ENCODE measurements around the gene EYS. TPM values are rescaled to one million over a fixed set of nuclear protein-coding genes. Genes with fewer than 3 reads are reported as not detected.

The EYS gene
- total RNA-seq, 1 donor from 2014 or later, result not detected

GRCh38 chr6:64729522-64729921 lies 977.5 kb downstream of the EYS start:
- Mint-ChIP-seq H3K9me3 (peaks cover 9% of the 10 kb centered on the region), H3K36me3 (ENCODE audit: low read depth) (no peaks in the 10 kb centered on the region), H3K4me1 (no peaks in the 10 kb centered on the region), H3K4me3 (no peak overlapping the region), H3K27ac (no peak overlapping the region), H3K27me3 (no peaks in the 10 kb centered on the region)
- DNase-seq, result no peak
- intact Hi-C loops (cut with micrococcal nuclease), result no loop called here

GRCh38 chr6:64727075-64727474 lies 980.0 kb downstream of the EYS start:
- H3K9me3 Mint-ChIP-seq, result peaks cover 9% of the 10 kb centered on the region

GRCh38 chr6:64724091-64724490 lies 982.9 kb downstream of the EYS start:
- no peaks in the 10 kb centered on the region for H3K4me1 Mint-ChIP-seq
- H3K4me3 Mint-ChIP-seq, result no peak overlapping the region
- H3K36me3 Mint-ChIP-seq (ENCODE audit: low read depth), result no peaks in the 10 kb centered on the region
- no peaks in the 10 kb centered on the region for H3K9me3 Mint-ChIP-seq
- intact Hi-C loops (cut with micrococcal nuclease), result no loop called here
- H3K27ac Mint-ChIP-seq, result no peak overlapping the region
- no peak for DNase-seq
- H3K27me3 Mint-ChIP-seq, result no peaks in the 10 kb centered on the region

More at GRCh38 chr6:64727075-64727474, 980.0 kb downstream of the EYS start:
- intact Hi-C loops (cut with micrococcal nuclease), result no loop called here
- H3K27ac Mint-ChIP-seq, result no peak overlapping the region
- H3K4me1 Mint-ChIP-seq, result no peaks in the 10 kb centered on the region
- H3K4me3 Mint-ChIP-seq, result no peak overlapping the region
- no peaks in the 10 kb centered on the region for H3K27me3 Mint-ChIP-seq
- no peaks in the 10 kb centered on the region for H3K36me3 Mint-ChIP-seq (ENCODE audit: low read depth)
- no peak for DNase-seq

- DNase-seq, result no peak
- intact Hi-C loops (cut with micrococcal nuclease), result no loop called here
- H3K4me1 Mint-ChIP-seq, result no peaks in the 10 kb centered on the region
- no peak overlapping the region for H3K4me3 Mint-ChIP-seq
- H3K9me3 Mint-ChIP-seq, result no peaks in the 10 kb centered on the region
- H3K27ac Mint-ChIP-seq, result no peak overlapping the region
- no peaks in the 10 kb centered on the region for H3K36me3 Mint-ChIP-seq (ENCODE audit: low read depth)
- no peaks in the 10 kb centered on the region for H3K27me3 Mint-ChIP-seq
Observed at GRCh38 chr6:64723327-64724058, 983.5 kb downstream of the EYS start.

- Mint-ChIP-seq H3K27ac (no peak overlapping the region), H3K4me1 (no peaks in the 10 kb centered on the region), H3K36me3 (ENCODE audit: low read depth) (no peaks in the 10 kb centered on the region), H3K4me3 (no peak overlapping the region), H3K9me3 (no peaks in the 10 kb centered on the region), H3K27me3 (no peaks in the 10 kb centered on the region)
- DNase-seq, result no peak
- intact Hi-C loops (cut with micrococcal nuclease), result no loop called here
Observed at GRCh38 chr6:64721865-64722264, 985.2 kb downstream of the EYS start.

GRCh38 chr6:64717281-64717680 lies 989.7 kb downstream of the EYS start:
- intact Hi-C loops (cut with micrococcal nuclease), result no loop called here
- no peak overlapping the region for H3K27ac Mint-ChIP-seq
- H3K4me3 Mint-ChIP-seq, result no peak overlapping the region
- H3K4me1 Mint-ChIP-seq, result no peaks in the 10 kb centered on the region
- H3K36me3 Mint-ChIP-seq (ENCODE audit: low read depth), result no peaks in the 10 kb centered on the region
- H3K27me3 Mint-ChIP-seq, result no peaks in the 10 kb centered on the region
- no peaks in the 10 kb centered on the region for H3K9me3 Mint-ChIP-seq
- DNase-seq, result no peak

GRCh38 chr6:64715624-64716023 lies 991.4 kb downstream of the EYS start:
- intact Hi-C loops (cut with micrococcal nuclease), result no loop called here
- H3K4me1 Mint-ChIP-seq, result no peaks in the 10 kb centered on the region
- H3K27me3 Mint-ChIP-seq, result no peaks in the 10 kb centered on the region
- no peaks in the 10 kb centered on the region for H3K9me3 Mint-ChIP-seq
- H3K36me3 Mint-ChIP-seq (ENCODE audit: low read depth), result no peaks in the 10 kb centered on the region
- no peak overlapping the region for H3K4me3 Mint-ChIP-seq
- no peak for DNase-seq
- no peak overlapping the region for H3K27ac Mint-ChIP-seq

GRCh38 chr6:64714073-64714472 lies 993.0 kb downstream of the EYS start:
- no peak overlapping the region for H3K4me3 Mint-ChIP-seq

GRCh38 chr6:64713175-64713574 lies 993.9 kb downstream of the EYS start:
- no peak overlapping the region for H3K27ac Mint-ChIP-seq
- intact Hi-C loops (cut with micrococcal nuclease), result no loop called here
- H3K4me1 Mint-ChIP-seq, result no peaks in the 10 kb centered on the region
- H3K36me3 Mint-ChIP-seq (ENCODE audit: low read depth), result no peaks in the 10 kb centered on the region
- H3K27me3 Mint-ChIP-seq, result no peaks in the 10 kb centered on the region
- H3K4me3 Mint-ChIP-seq, result no peak overlapping the region
- DNase-seq, result no peak
- H3K9me3 Mint-ChIP-seq, result no peaks in the 10 kb centered on the region

More at GRCh38 chr6:64714073-64714472, 993.0 kb downstream of the EYS start:
- DNase-seq, result no peak
- no peak overlapping the region for H3K27ac Mint-ChIP-seq
- no peaks in the 10 kb centered on the region for H3K27me3 Mint-ChIP-seq
- no peaks in the 10 kb centered on the region for H3K9me3 Mint-ChIP-seq
- H3K36me3 Mint-ChIP-seq (ENCODE audit: low read depth), result no peaks in the 10 kb centered on the region
- intact Hi-C loops (cut with micrococcal nuclease), result no loop called here
- H3K4me1 Mint-ChIP-seq, result no peaks in the 10 kb centered on the region

GRCh38 chr6:64712606-64713005 lies 994.4 kb downstream of the EYS start:
- Mint-ChIP-seq H3K27me3 (no peaks in the 10 kb centered on the region), H3K9me3 (no peaks in the 10 kb centered on the region), H3K4me1 (no peaks in the 10 kb centered on the region), H3K27ac (no peak overlapping the region), H3K36me3 (ENCODE audit: low read depth) (no peaks in the 10 kb centered on the region), H3K4me3 (no peak overlapping the region)
- DNase-seq, result no peak
- intact Hi-C loops (cut with micrococcal nuclease), result no loop called here

- intact Hi-C loops (cut with micrococcal nuclease), result no loop called here
- H3K4me1 Mint-ChIP-seq, result no peaks in the 10 kb centered on the region
- no peak overlapping the region for H3K27ac Mint-ChIP-seq
- peaks cover 1% of the 10 kb centered on the region for H3K9me3 Mint-ChIP-seq
- H3K36me3 Mint-ChIP-seq (ENCODE audit: low read depth), result no peaks in the 10 kb centered on the region
- no peak overlapping the region for H3K4me3 Mint-ChIP-seq
- H3K27me3 Mint-ChIP-seq, result no peaks in the 10 kb centered on the region
- no peak for DNase-seq
Observed at GRCh38 chr6:64703922-64704321, 1003.1 kb downstream of the EYS start.

- Mint-ChIP-seq H3K36me3 (ENCODE audit: low read depth) (no peaks in the 10 kb centered on the region), H3K4me3 (no peak overlapping the region), H3K27me3 (no peaks in the 10 kb centered on the region), H3K4me1 (no peaks in the 10 kb centered on the region), H3K9me3 (peaks cover 4% of the 10 kb centered on the region), H3K27ac (no peak overlapping the region)
- intact Hi-C loops (cut with micrococcal nuclease), result no loop called here
- no peak for DNase-seq
Observed at GRCh38 chr6:64696053-64696452, 1011.0 kb downstream of the EYS start.

- DNase-seq, result no peak
- Mint-ChIP-seq H3K27me3 (no peaks in the 10 kb centered on the region), H3K4me3 (no peak overlapping the region), H3K27ac (no peak overlapping the region), H3K9me3 (peaks cover 4% of the 10 kb centered on the region), H3K4me1 (no peaks in the 10 kb centered on the region), H3K36me3 (ENCODE audit: low read depth) (no peaks in the 10 kb centered on the region)
- intact Hi-C loops (cut with micrococcal nuclease), result no loop called here
Observed at GRCh38 chr6:64694356-64694755, 1012.7 kb downstream of the EYS start.

GRCh38 chr6:64691064-64691463 lies 1016.0 kb downstream of the EYS start:
- Mint-ChIP-seq H3K27ac (no peak overlapping the region), H3K4me3 (no peak overlapping the region), H3K9me3 (no peaks in the 10 kb centered on the region), H3K36me3 (ENCODE audit: low read depth) (no peaks in the 10 kb centered on the region), H3K27me3 (no peaks in the 10 kb centered on the region), H3K4me1 (no peaks in the 10 kb centered on the region)
- intact Hi-C loops (cut with micrococcal nuclease), result no loop called here
- DNase-seq, result no peak

GRCh38 chr6:64685401-64685800 lies 1021.6 kb downstream of the EYS start:
- no peaks in the 10 kb centered on the region for H3K36me3 Mint-ChIP-seq (ENCODE audit: low read depth)
- DNase-seq, result no peak
- no peak overlapping the region for H3K27ac Mint-ChIP-seq
- H3K4me3 Mint-ChIP-seq, result no peak overlapping the region
- peaks cover 8% of the 10 kb centered on the region for H3K9me3 Mint-ChIP-seq
- intact Hi-C loops (cut with micrococcal nuclease), result no loop called here
- no peaks in the 10 kb centered on the region for H3K27me3 Mint-ChIP-seq
- H3K4me1 Mint-ChIP-seq, result no peaks in the 10 kb centered on the region
